ENCODE data around the gene LCN12. TPM values are rescaled to one million over a fixed set of nuclear protein-coding genes. Genes with fewer than 3 reads are reported as not detected.

Gene LCN12
- total and polyA plus RNA-seq, 12 donors, result 0.74 to 17.9 (median 6.8) TPM

- intact Hi-C loops (cut with DNase I), result loop anchor here in 1 of 10 donors (5.0 kb wide), 1 partner anchor 34 kb away; the partner anchor contains the start of gene C8G
- peak in 1 of 2 donors; percentile 20 for DNase-seq
- Histone ChIP-seq H3K4me1 (peaks cover 11 to 89% (median 63%) of the 10 kb centered on the region in 9 donors), H3K4me3 (no peak overlapping the region), H3K36me3 (no peaks in the 10 kb centered on the region), H3K27ac (peak overlapping the region; percentile 6 to 93 (median 88)), H3K27me3 (peaks cover 0 to 49% (median 14%) of the 10 kb centered on the region in 7 donors), H3K9me3 (no peaks in the 10 kb centered on the region)
- TF ChIP-seq CTCF (IDR thresholded peaks at IDR 0.05), result no peak
- 73 to 76% methylated on average over 16 of the region's 16 CpGs for WGBS, 2 donors
- no peak for ATAC-seq
Measured at GRCh38 chr9:136980669-136981478, 28.8 kb downstream of the LCN12 start.

GRCh38 chr9:136981588-136982231, 29.6 kb downstream of the LCN12 start:
- peak in 4 of 9 donors; percentile 10 to 42 (median 38) for TF ChIP-seq CTCF (IDR thresholded peaks at IDR 0.05)
- Histone ChIP-seq H3K9me3 (no peaks in the 10 kb centered on the region), H3K4me1 (peaks cover 9 to 82% (median 55%) of the 10 kb centered on the region in 9 donors), H3K36me3 (no peaks in the 10 kb centered on the region), H3K27ac (peak overlapping the region; percentile 40 to 93 (median 88)), H3K27me3 (peaks cover 0 to 53% (median 15%) of the 10 kb centered on the region in 7 donors), H3K4me3 (no peak overlapping the region)
- DNase-seq (peak; percentile 78 to 87), ATAC-seq (peak in 7 of 8 donors; percentile 16 to 68 (median 58))
- 29 to 32% methylated on average over 17 of the region's 17 CpGs for WGBS, 2 donors
- intact Hi-C loops (cut with DNase I), result loop anchor here in 1 of 10 donors (5.0 kb wide), 1 partner anchor 34 kb away; the partner anchor contains the start of gene C8G

- WGBS, 2 donors, result 66 to 68% methylated on average over 18 of the region's 18 CpGs
- DNase-seq (peak in 1 of 2 donors; percentile 46), ATAC-seq (peak in 4 of 8 donors; percentile 13 to 36 (median 19))
Measured at GRCh38 chr9:136982232-136983051, 30.4 kb downstream of the LCN12 start, which contains the start of gene LCNL1. LCNL1 (plus strand) TSS chr9:136982993; CDS start chr9:136983587, 594 bp downstream.

More at GRCh38 chr9:136982232-136983051, 30.4 kb downstream of the LCN12 start, which contains the start of gene LCNL1:
- Histone ChIP-seq H3K4me1 (peaks cover 5 to 75% (median 47%) of the 10 kb centered on the region in 9 donors), H3K9me3 (no peaks in the 10 kb centered on the region), H3K4me3 (no peak within 1 kb of the TSS), H3K36me3 (no peaks in the 10 kb centered on the region), H3K27me3 (peaks cover 0 to 45% (median 15%) of the 10 kb centered on the region in 7 donors), H3K27ac (peak within 1 kb of the TSS; percentile 40 to 93 (median 88))
- intact Hi-C loops (cut with DNase I), result loop anchor here in 1 of 10 donors (5.0 kb wide), 1 partner anchor 35 kb away; the partner anchor contains the start of gene C8G
- no peak for TF ChIP-seq CTCF (IDR thresholded peaks at IDR 0.05)

Data from heart right ventricle (tissue), 16 donors.